HG03039 (cell line): Measurements from ENCODE around the gene EFEMP2.
"Not testable (repeated sequence)": the region's sequence is repeated elsewhere in the genome, so short reads cannot be mapped to it uniquely, and the experiment has no call there.

ENCODE experiments used
- ATAC-seq: cut with Tn5 transposase; IDR thresholded peaks from one replicate; pipeline ENCODE4 v1.9.1; 2021; ENCODE audit warnings: mild to moderate bottlenecking, moderate library complexity; ENCODE audit not compliant: unreplicated experiment

The EFEMP2 gene

GRCh38 chr11:65833297-65834030, 39.1 kb downstream of the EFEMP2 start, which contains the start of gene SNX32:
Gene SNX32 (plus strand): TSS chr11:65833963. CDS start chr11:65834066, 103 bp downstream.
- peak; percentile 85 for ATAC-seq

- not testable (repeated sequence) for ATAC-seq
These were observed 40.4 kb downstream of the EFEMP2 start for GRCh38 chr11:65832231-65832630.

GRCh38 chr11:65829459-65829858, 43.1 kb downstream of the EFEMP2 start:
- no peak for ATAC-seq

GRCh38 chr11:65826984-65827735, 45.4 kb downstream of the EFEMP2 start:
- ATAC-seq = no peak

GRCh38 chr11:65822776-65823528, 49.6 kb downstream of the EFEMP2 start:
- no peak for ATAC-seq

- ATAC-seq = no peak
These were observed 51.5 kb downstream of the EFEMP2 start for GRCh38 chr11:65821107-65821506.

- ATAC-seq = peak; percentile 74
These were observed 54.5 kb downstream of the EFEMP2 start for GRCh38 chr11:65817835-65818680.

- no peak for ATAC-seq
These were observed 55.2 kb downstream of the EFEMP2 start for GRCh38 chr11:65817312-65817834.

- no peak for ATAC-seq
These were observed 55.9 kb downstream of the EFEMP2 start for GRCh38 chr11:65816696-65817095.
